ENCODE data around the gene CLDN22. TPM values are rescaled to one million over a fixed set of nuclear protein-coding genes. Genes with fewer than 3 reads are reported as not detected.

The CLDN22 gene
- total RNA-seq, 1 donor from 2014 or later = not detected

GRCh38 chr4:183276106-183276505, 44.0 kb downstream of the CLDN22 start:
- no peak for DNase-seq
- H3K9me3 ChIP-seq (replicated peaks) = peaks cover 31% of the 10 kb centered on the region
- no peak overlapping the region for H3K27ac ChIP-seq (replicated peaks)
- H3K27me3 ChIP-seq (ENCODE audit: low read depth) = no peaks in the 10 kb centered on the region
- H3K4me3 ChIP-seq = no peak overlapping the region
- H3K36me3 ChIP-seq = peaks cover 67% of the 10 kb centered on the region
- no peaks in the 10 kb centered on the region for H3K4me1 ChIP-seq
- intact Hi-C loops (cut with micrococcal nuclease) = no loop called here
- TF ChIP-seq CTCF (IDR thresholded peaks at IDR 0.05; ENCODE audit: borderline replicate concordance) = no peak

GRCh38 chr4:183272384-183272783, 47.7 kb downstream of the CLDN22 start:
- Histone ChIP-seq H3K36me3 (peaks cover 88% of the 10 kb centered on the region), H3K27ac (replicated peaks) (no peak overlapping the region), H3K4me3 (no peak overlapping the region), H3K4me1 (no peaks in the 10 kb centered on the region), H3K9me3 (replicated peaks) (peaks cover 31% of the 10 kb centered on the region), H3K27me3 (ENCODE audit: low read depth) (no peaks in the 10 kb centered on the region)
- intact Hi-C loops (cut with micrococcal nuclease) = no loop called here
- no peak for TF ChIP-seq CTCF (IDR thresholded peaks at IDR 0.05; ENCODE audit: borderline replicate concordance)
- DNase-seq = no peak

- no peak for DNase-seq
- no peak for TF ChIP-seq CTCF (IDR thresholded peaks at IDR 0.05; ENCODE audit: borderline replicate concordance)
- H3K4me3 ChIP-seq = no peak overlapping the region
- no peaks in the 10 kb centered on the region for H3K9me3 ChIP-seq (replicated peaks)
- no peaks in the 10 kb centered on the region for H3K4me1 ChIP-seq
- intact Hi-C loops (cut with micrococcal nuclease) = no loop called here
- H3K27me3 ChIP-seq (ENCODE audit: low read depth) = no peaks in the 10 kb centered on the region
- H3K36me3 ChIP-seq = peaks cover 89% of the 10 kb centered on the region
- H3K27ac ChIP-seq (replicated peaks) = no peak overlapping the region
These were observed 51.5 kb downstream of the CLDN22 start for GRCh38 chr4:183268556-183268955.

Other genes starting within 250 kb of the CLDN22 start
- gene WWC2, start 221.0 kb downstream of the CLDN22 start, total RNA-seq = 42.3 TPM
- gene CLDN24, start 2.1 kb upstream of the CLDN22 start, total RNA-seq = not detected
- gene CDKN2AIP, start 124.4 kb upstream of the CLDN22 start, total RNA-seq = 8.5 TPM
- 5.9 TPM for gene ING2, start 184.8 kb upstream of the CLDN22 start, total RNA-seq

Measured in left ventricle myocardium inferior (tissue), 1 donor.